ENCODE results near the gene OR10P1.

DNA sequence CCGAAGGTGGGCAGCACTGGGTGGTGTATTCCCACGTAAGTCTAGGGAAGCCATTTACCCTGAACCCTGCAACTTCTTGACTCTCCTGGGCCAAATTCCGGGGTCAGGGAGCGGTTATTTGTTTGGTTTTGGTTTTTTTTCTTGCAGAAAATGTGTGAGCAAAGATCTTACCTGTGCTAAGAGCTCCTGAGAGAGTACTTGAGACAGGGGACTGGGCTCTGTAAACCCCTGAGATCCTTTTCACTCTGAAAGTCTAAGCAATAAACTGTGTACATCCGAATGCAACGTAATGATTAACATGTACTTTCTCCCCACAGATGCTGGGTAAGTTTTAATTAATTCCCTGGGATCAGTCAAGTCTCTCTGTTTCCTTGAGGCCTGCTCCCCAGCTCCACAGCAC is 21.5 kb downstream of the OR10P1 start:
- TF ChIP-seq, protein P1, sequence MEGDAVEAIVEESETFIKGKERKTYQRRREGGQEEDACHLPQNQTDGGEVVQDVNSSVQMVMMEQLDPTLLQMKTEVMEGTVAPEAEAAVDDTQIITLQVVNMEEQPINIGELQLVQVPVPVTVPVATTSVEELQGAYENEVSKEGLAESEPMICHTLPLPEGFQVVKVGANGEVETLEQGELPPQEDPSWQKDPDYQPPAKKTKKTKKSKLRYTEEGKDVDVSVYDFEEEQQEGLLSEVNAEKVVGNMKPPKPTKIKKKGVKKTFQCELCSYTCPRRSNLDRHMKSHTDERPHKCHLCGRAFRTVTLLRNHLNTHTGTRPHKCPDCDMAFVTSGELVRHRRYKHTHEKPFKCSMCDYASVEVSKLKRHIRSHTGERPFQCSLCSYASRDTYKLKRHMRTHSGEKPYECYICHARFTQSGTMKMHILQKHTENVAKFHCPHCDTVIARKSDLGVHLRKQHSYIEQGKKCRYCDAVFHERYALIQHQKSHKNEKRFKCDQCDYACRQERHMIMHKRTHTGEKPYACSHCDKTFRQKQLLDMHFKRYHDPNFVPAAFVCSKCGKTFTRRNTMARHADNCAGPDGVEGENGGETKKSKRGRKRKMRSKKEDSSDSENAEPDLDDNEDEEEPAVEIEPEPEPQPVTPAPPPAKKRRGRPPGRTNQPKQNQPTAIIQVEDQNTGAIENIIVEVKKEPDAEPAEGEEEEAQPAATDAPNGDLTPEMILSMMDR (IDR thresholded peaks at IDR 0.05) = no peak
- TF ChIP-seq POLR2AphosphoS2 (conservative IDR thresholded peaks at IDR 0.05; ENCODE audit: low read length) = no peak
